Breast epithelium (tissue), 4 donors: ENCODE results near the gene SEC63. TPM values are rescaled to one million over a fixed set of nuclear protein-coding genes. Genes with fewer than 3 reads are reported as not detected.
A peak's percentile ranks its signal among the peaks of the same experiment; 100 is the strongest.

Source experiments
- DNase-seq, 2 donors: peaks; one replicate each; pipeline ENCODE4 v3.0.0-alpha.2; 2019; ENCODE audit warnings: low spot score in 2 of 2
- H3K27ac ChIP-seq, 2 donors: fragments of 200-600 bp; sonication (generic) in 1 of 2; one replicate each; pipeline ENCODE4 v1.5.1; 2016 to 2019; ENCODE audit warnings: mild to moderate bottlenecking in 1 of 2
- H3K27me3 ChIP-seq, 2 donors: fragments of 200-600 bp; sonication (generic) in 1 of 2; one replicate each; pipeline versions ENCODE4 v1.5.1 to v1.6.0; 2017 to 2019; ENCODE audit warnings: control low read depth in 1 of 2, mild to moderate bottlenecking in 1 of 2
- H3K36me3 ChIP-seq: fragments of 200-600 bp; one replicate; pipeline ENCODE4 v1.5.1; 2019
- H3K4me1 ChIP-seq, 2 donors: fragments of 200-600 bp; sonication (generic); one replicate each; pipeline ENCODE4 v1.5.1; 2016 to 2019; ENCODE audit warnings: control low read depth in 1 of 2
- H3K4me3 ChIP-seq, 3 donors: fragments of 200-600 bp; sonication (generic); 1 replicate in 2 of 3; 2 replicates in 1 of 3; pipeline ENCODE4 v1.5.1; 2016 to 2019; ENCODE audit warnings: mild to moderate bottlenecking in 3 of 3, moderate library complexity in 2 of 3
- H3K9me3 ChIP-seq, 2 donors: fragments of 200-600 bp; sonication (generic) in 1 of 2; one replicate each; pipeline ENCODE4 v1.5.1; 2016 to 2019; ENCODE audit warnings: control low read depth in 1 of 2
- POLR2A ChIP-seq: fragments of 450-650 bp; IDR thresholded peaks from one replicate; pipeline ENCODE4 v1.6.1; 2016; ENCODE audit warnings: antibody characterized with exemption, mild to moderate bottlenecking, moderate library complexity
- POLR2AphosphoS5 ChIP-seq, 3 donors: sonication (generic); formaldehyde crosslinking; IDR thresholded peaks; one replicate each; pipeline ENCODE4 v1.6.1; 2017; ENCODE audit warnings: antibody characterized with exemption in 3 of 3
- intact Hi-C: fragments of 100-400 bp; cut with DNase I; formaldehyde crosslinking; loops from one replicate; pipeline ENCODE4 v1.15.1; 2023; ENCODE audit warnings: low total_unique reads
- total RNA-seq, 3 donors: library from RNA; depleted of rRNA; stranded (reverse); fragments of >200 nt; gene quantifications; one replicate each; pipeline ENCODE4 v1.1.0, GENCODE V29; 2016
- TF ChIP-seq, protein P1 (sequence below), 3 donors: fragments of 450-650 bp; IDR thresholded peaks; one replicate each; pipeline ENCODE4 v1.5.1; 2016 to 2017; ENCODE audit warnings: antibody characterized with exemption in 3 of 3, mild to moderate bottlenecking in 3 of 3, moderate library complexity in 3 of 3

Gene SEC63, protein sequence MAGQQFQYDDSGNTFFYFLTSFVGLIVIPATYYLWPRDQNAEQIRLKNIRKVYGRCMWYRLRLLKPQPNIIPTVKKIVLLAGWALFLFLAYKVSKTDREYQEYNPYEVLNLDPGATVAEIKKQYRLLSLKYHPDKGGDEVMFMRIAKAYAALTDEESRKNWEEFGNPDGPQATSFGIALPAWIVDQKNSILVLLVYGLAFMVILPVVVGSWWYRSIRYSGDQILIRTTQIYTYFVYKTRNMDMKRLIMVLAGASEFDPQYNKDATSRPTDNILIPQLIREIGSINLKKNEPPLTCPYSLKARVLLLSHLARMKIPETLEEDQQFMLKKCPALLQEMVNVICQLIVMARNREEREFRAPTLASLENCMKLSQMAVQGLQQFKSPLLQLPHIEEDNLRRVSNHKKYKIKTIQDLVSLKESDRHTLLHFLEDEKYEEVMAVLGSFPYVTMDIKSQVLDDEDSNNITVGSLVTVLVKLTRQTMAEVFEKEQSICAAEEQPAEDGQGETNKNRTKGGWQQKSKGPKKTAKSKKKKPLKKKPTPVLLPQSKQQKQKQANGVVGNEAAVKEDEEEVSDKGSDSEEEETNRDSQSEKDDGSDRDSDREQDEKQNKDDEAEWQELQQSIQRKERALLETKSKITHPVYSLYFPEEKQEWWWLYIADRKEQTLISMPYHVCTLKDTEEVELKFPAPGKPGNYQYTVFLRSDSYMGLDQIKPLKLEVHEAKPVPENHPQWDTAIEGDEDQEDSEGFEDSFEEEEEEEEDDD
- 10 to 100 TPM; 48.8 to 60.0 (median 58.7) TPM for total RNA-seq

DNA sequence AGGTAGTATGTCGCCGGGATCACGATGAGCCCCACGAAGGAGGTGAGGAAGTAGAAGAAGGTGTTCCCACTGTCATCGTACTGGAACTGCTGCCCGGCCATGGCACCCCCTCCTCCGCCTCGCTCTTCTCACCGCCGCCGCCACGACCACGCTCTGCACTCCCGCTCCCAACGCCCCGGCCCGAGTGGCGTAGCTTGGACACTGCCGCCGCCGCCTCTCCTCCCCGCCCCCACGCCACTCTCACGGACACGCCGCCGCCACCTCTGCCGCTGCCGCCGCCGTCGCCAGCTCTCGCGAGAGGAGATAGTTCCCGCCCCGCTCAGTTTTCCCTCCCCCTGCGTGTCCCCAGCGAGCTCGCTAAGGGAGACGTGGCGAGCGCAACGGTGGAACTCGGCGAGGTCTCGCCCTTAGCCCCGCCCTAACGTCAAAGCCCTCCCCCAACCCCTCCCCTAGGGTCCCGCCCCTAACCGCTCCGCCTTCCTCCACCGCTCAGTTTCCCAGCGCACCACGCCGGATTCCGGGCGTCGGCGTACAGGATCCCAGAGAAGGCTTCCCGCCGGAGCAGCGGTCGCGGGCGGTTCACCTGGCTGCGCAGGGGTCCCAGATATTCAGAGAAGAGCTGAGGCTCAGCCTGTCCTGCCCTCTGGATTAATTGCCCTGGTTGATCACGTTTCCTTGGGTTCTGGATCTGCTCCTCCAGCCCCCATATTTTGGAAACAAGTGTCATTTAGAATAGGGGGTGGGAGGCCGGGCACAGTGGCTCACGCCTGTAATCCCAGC is at the start of gene SEC63:
Gene SEC63, minus strand, starts transcription at position 300 of the 780 bp plus-strand sequence. Its CDS starts 199 bp downstream, at position 101.
- intact Hi-C loops, result no loop called here
- H3K27me3 ChIP-seq, result no peaks in the 10 kb centered on the region
- H3K9me3 ChIP-seq, result no peaks in the 10 kb centered on the region
- no peaks in the 10 kb centered on the region for H3K36me3 ChIP-seq
- H3K4me1 ChIP-seq, result peaks cover 0 to 11% of the 10 kb centered on the region in 2 donors
- H3K27ac ChIP-seq, result peak within 1 kb of the TSS; percentile 90 to 92
- TF ChIP-seq POLR2A (peak; percentile 76), POLR2AphosphoS5 (IDR thresholded peaks at IDR 0.05) (peak; percentile 80 to 86 (median 82))
- TF ChIP-seq, protein P1, sequence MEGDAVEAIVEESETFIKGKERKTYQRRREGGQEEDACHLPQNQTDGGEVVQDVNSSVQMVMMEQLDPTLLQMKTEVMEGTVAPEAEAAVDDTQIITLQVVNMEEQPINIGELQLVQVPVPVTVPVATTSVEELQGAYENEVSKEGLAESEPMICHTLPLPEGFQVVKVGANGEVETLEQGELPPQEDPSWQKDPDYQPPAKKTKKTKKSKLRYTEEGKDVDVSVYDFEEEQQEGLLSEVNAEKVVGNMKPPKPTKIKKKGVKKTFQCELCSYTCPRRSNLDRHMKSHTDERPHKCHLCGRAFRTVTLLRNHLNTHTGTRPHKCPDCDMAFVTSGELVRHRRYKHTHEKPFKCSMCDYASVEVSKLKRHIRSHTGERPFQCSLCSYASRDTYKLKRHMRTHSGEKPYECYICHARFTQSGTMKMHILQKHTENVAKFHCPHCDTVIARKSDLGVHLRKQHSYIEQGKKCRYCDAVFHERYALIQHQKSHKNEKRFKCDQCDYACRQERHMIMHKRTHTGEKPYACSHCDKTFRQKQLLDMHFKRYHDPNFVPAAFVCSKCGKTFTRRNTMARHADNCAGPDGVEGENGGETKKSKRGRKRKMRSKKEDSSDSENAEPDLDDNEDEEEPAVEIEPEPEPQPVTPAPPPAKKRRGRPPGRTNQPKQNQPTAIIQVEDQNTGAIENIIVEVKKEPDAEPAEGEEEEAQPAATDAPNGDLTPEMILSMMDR (IDR thresholded peaks at IDR 0.05), result no peak
- H3K4me3 ChIP-seq, result peak within 1 kb of the TSS; percentile 76 to 91 (median 87)
- peak; percentile 94 to 97 for DNase-seq

DNA sequence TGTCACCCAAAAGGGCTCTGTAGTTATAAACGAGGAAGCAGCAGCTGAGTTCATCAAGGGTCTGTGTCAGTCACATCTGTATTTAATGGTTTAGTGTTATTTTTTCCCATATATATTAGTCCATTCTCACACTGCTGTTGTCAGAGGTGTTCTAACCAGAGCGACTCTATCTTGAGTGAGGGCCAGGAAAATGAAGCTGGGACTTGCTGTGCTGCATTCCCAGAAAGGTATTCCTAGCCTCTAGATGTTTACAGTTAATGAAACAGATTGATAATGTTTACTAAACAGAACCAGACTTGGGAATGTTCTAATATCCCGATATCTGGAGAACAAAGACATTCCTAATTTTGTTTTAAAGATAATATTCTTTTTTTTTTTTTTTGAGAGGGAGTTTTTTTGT is 48.0 kb upstream of the SEC63 start:
- TF ChIP-seq POLR2A (no peak), POLR2AphosphoS5 (IDR thresholded peaks at IDR 0.05) (no peak)
- TF ChIP-seq, protein P1 (IDR thresholded peaks at IDR 0.05), result no peak
- no peaks in the 10 kb centered on the region for H3K36me3 ChIP-seq
- no peak overlapping the region for H3K27ac ChIP-seq
- intact Hi-C loops, result no loop called here
- no peak for DNase-seq
- H3K4me3 ChIP-seq, result no peak overlapping the region
- peaks cover 10 to 14% of the 10 kb centered on the region in 2 donors for H3K9me3 ChIP-seq
- no peaks in the 10 kb centered on the region for H3K27me3 ChIP-seq
- H3K4me1 ChIP-seq, result no peaks in the 10 kb centered on the region

DNA sequence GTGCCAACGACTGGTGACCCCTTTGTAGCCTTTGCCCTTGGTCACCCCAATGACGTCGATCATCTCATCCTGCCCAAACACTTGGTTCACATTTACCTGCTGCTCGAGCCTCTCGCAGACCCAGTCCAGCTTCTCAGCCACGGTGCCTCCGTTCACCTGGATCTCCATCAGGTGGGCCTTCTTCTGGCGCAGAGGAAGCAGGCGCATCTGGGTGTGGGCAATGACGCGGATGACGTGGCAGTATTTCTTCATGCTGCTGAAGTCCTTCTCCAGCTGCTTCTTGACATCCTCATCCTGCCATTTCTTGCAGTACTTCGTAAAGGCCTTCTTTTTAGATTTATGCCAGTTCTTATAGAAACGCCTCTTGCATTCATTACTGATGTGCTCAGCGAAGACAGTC is 46.9 kb upstream of the SEC63 start:
- TF ChIP-seq POLR2A (no peak), POLR2AphosphoS5 (IDR thresholded peaks at IDR 0.05) (no peak)
- TF ChIP-seq, protein P1 (IDR thresholded peaks at IDR 0.05), result no peak
- intact Hi-C loops, result no loop called here
- no peaks in the 10 kb centered on the region for H3K36me3 ChIP-seq
- no peaks in the 10 kb centered on the region for H3K27me3 ChIP-seq
- H3K27ac ChIP-seq, result no peak overlapping the region
- DNase-seq, result no peak
- peaks cover 10 to 14% of the 10 kb centered on the region in 2 donors for H3K9me3 ChIP-seq
- H3K4me3 ChIP-seq, result no peak overlapping the region
- H3K4me1 ChIP-seq, result no peaks in the 10 kb centered on the region

DNA sequence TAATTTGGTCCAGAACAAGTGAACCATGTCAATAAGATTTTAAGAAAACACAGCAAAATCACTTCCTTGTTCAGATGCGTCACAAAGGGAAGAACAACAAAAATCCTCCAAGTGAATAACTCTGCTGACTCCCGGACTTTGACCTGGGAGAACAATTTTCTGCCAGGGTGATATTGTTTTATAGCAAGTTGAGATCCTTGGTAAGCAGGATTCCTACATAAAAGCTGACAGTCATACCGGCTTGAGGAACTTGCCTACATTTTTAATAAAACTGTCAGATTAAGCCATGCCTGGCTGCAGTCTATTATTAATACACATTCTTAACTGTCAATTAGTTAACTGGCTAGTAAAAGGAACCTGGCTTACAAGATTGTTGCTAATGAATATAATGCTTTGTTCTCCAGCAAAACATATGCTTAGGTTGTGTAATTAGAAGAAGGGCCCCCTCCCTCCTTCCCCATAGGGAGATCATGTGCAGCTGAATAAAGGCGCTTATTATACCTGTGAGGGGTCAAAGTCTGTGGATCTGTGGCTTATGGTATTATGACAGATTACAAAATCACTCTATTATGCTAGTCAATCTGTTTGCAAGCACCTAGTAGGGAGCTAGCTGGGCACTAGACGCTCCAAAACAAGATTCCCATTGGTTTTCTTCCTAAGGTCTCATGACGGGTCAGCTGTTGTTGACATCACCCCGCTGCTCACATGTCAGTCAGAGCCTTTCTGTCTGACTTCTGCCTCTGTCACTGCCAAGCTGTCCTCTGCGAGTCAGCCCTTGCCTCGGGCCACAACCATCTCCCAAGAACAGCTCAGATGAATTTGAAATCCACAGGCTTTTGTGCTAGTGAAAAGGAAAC is 44.6 kb upstream of the SEC63 start:
- peak; percentile 69 to 76 for DNase-seq
- no peaks in the 10 kb centered on the region for H3K27me3 ChIP-seq
- no peaks in the 10 kb centered on the region for H3K9me3 ChIP-seq
- intact Hi-C loops, result no loop called here
- H3K27ac ChIP-seq, result peak overlapping the region; percentile 84 to 91
- TF ChIP-seq POLR2AphosphoS5 (IDR thresholded peaks at IDR 0.05) (no peak), POLR2A (no peak)
- TF ChIP-seq, protein P1 (IDR thresholded peaks at IDR 0.05), result no peak
- no peaks in the 10 kb centered on the region for H3K36me3 ChIP-seq
- no peaks in the 10 kb centered on the region for H3K4me1 ChIP-seq
- peak overlapping the region in 1 of 3 donors; percentile 18 for H3K4me3 ChIP-seq
